ENCODE measurements around the gene IGLON5. TPM values are rescaled to one million over a fixed set of nuclear protein-coding genes. Genes with fewer than 3 reads are reported as not detected.

IGLON5 gene
- total RNA-seq, 1 donor: not detected

GRCh38 chr19:51285682-51286081 lies 25.8 kb upstream of the IGLON5 start:
- Histone ChIP-seq H3K79me2 (ENCODE audit: insufficient read depth, low read length) (no peaks in the 10 kb centered on the region), H3K4me2 (ENCODE audit: insufficient read depth, low read length) (no peak overlapping the region), H3K27ac (ENCODE audit: low read depth, low read length) (no peak overlapping the region), H2AFZ (ENCODE audit: low read length) (no peak overlapping the region), H4K20me1 (ENCODE audit: insufficient read depth, low read length) (no peaks in the 10 kb centered on the region), H3K9me3 (ENCODE audit: low read depth, low read length) (no peaks in the 10 kb centered on the region), H3K4me3 (ENCODE audit: insufficient read depth, low read length) (no peak overlapping the region), H3K36me3 (ENCODE audit: insufficient read depth, low read length) (no peaks in the 10 kb centered on the region), H3K27me3 (ENCODE audit: insufficient read depth, low read length) (no peaks in the 10 kb centered on the region), H3K4me1 (ENCODE audit: insufficient read depth, low read length) (no peaks in the 10 kb centered on the region)
- TF ChIP-seq CTCF (IDR thresholded peaks at IDR 0.05; ENCODE audit: extremely low read depth, low read depth, low read length): no peak
- DNase-seq (ENCODE audit: insufficient read length, low spot score, missing footprints): no peak

- H3K27ac ChIP-seq (ENCODE audit: low read depth, low read length): no peak overlapping the region
- no peak for DNase-seq (ENCODE audit: insufficient read length, low spot score, missing footprints)
- H3K79me2 ChIP-seq (ENCODE audit: insufficient read depth, low read length): no peaks in the 10 kb centered on the region
- no peak for TF ChIP-seq CTCF (IDR thresholded peaks at IDR 0.05; ENCODE audit: extremely low read depth, low read depth, low read length)
- H3K4me1 ChIP-seq (ENCODE audit: insufficient read depth, low read length): no peaks in the 10 kb centered on the region
- H3K4me2 ChIP-seq (ENCODE audit: insufficient read depth, low read length): no peak overlapping the region
- H3K27me3 ChIP-seq (ENCODE audit: insufficient read depth, low read length): no peaks in the 10 kb centered on the region
- H3K4me3 ChIP-seq (ENCODE audit: insufficient read depth, low read length): no peak overlapping the region
- no peaks in the 10 kb centered on the region for H4K20me1 ChIP-seq (ENCODE audit: insufficient read depth, low read length)
- H2AFZ ChIP-seq (ENCODE audit: low read length): no peak overlapping the region
- H3K9me3 ChIP-seq (ENCODE audit: low read depth, low read length): no peaks in the 10 kb centered on the region
- H3K36me3 ChIP-seq (ENCODE audit: insufficient read depth, low read length): no peaks in the 10 kb centered on the region
These were observed 21.8 kb upstream of the IGLON5 start for GRCh38 chr19:51289635-51290034.

- Histone ChIP-seq H3K4me3 (ENCODE audit: insufficient read depth, low read length) (no peak overlapping the region), H3K4me1 (ENCODE audit: insufficient read depth, low read length) (no peaks in the 10 kb centered on the region), H3K36me3 (ENCODE audit: insufficient read depth, low read length) (no peaks in the 10 kb centered on the region), H3K79me2 (ENCODE audit: insufficient read depth, low read length) (no peaks in the 10 kb centered on the region), H3K27ac (ENCODE audit: low read depth, low read length) (no peak overlapping the region), H3K27me3 (ENCODE audit: insufficient read depth, low read length) (peaks cover 5% of the 10 kb centered on the region), H4K20me1 (ENCODE audit: insufficient read depth, low read length) (no peaks in the 10 kb centered on the region), H2AFZ (ENCODE audit: low read length) (no peak overlapping the region), H3K4me2 (ENCODE audit: insufficient read depth, low read length) (no peak overlapping the region), H3K9me3 (ENCODE audit: low read depth, low read length) (no peaks in the 10 kb centered on the region)
- peak; percentile 69 for DNase-seq (ENCODE audit: insufficient read length, low spot score, missing footprints)
- TF ChIP-seq CTCF (IDR thresholded peaks at IDR 0.05; ENCODE audit: extremely low read depth, low read depth, low read length): no peak
These were observed 18.5 kb upstream of the IGLON5 start for GRCh38 chr19:51292971-51293370.

GRCh38 chr19:51293571-51294210 lies 17.8 kb upstream of the IGLON5 start:
- no peaks in the 10 kb centered on the region for H3K9me3 ChIP-seq (ENCODE audit: low read depth, low read length)
- no peaks in the 10 kb centered on the region for H3K4me1 ChIP-seq (ENCODE audit: insufficient read depth, low read length)
- no peak overlapping the region for H3K4me2 ChIP-seq (ENCODE audit: insufficient read depth, low read length)
- no peak overlapping the region for H3K4me3 ChIP-seq (ENCODE audit: insufficient read depth, low read length)
- H2AFZ ChIP-seq (ENCODE audit: low read length): no peak overlapping the region
- H3K36me3 ChIP-seq (ENCODE audit: insufficient read depth, low read length): no peaks in the 10 kb centered on the region
- H3K27me3 ChIP-seq (ENCODE audit: insufficient read depth, low read length): peaks cover 5% of the 10 kb centered on the region
- DNase-seq (ENCODE audit: insufficient read length, low spot score, missing footprints): peak; percentile 61
- no peaks in the 10 kb centered on the region for H4K20me1 ChIP-seq (ENCODE audit: insufficient read depth, low read length)
- H3K27ac ChIP-seq (ENCODE audit: low read depth, low read length): no peak overlapping the region
- no peaks in the 10 kb centered on the region for H3K79me2 ChIP-seq (ENCODE audit: insufficient read depth, low read length)
- no peak for TF ChIP-seq CTCF (IDR thresholded peaks at IDR 0.05; ENCODE audit: extremely low read depth, low read depth, low read length)

Measured in osteoblast (primary cell).